Stimulated activated CD4-positive, alpha-beta T cell treated with anti-CD3 and anti-CD28 coated beads, Interleukin-1b, Interleukin-23, amount 100 ng/mL, for 48 hours (primary cell): ENCODE measurements around the gene PCYOX1L.

Experiments used
- DNase-seq: peaks from one replicate; pipeline ENCODE4 v3.0.0-alpha.2; 2020

The PCYOX1L gene

GRCh38 chr5:149340920-149341319 is 16.9 kb upstream of the PCYOX1L start:
- no peak for DNase-seq

- DNase-seq, result no peak
Measured at GRCh38 chr5:149341876-149342275, 16.0 kb upstream of the PCYOX1L start.

- DNase-seq, result no peak
Measured at GRCh38 chr5:149344151-149344550, 13.7 kb upstream of the PCYOX1L start.

- DNase-seq, result peak; percentile 97
Measured at GRCh38 chr5:149345147-149345891, 12.5 kb upstream of the PCYOX1L start, which contains the start of gene GRPEL2. TSS of gene GRPEL2 (plus strand) at chr5:149345499. CDS start at chr5:149345540, 41 bp downstream.

- DNase-seq, result peak; percentile 10
Measured at GRCh38 chr5:149345892-149346222, 12.0 kb upstream of the PCYOX1L start.

GRCh38 chr5:149348518-149348917 is 9.3 kb upstream of the PCYOX1L start:
- no peak for DNase-seq

GRCh38 chr5:149349382-149349781 is 8.5 kb upstream of the PCYOX1L start:
- no peak for DNase-seq

GRCh38 chr5:149352169-149352568 is 5.7 kb upstream of the PCYOX1L start:
- no peak for DNase-seq

GRCh38 chr5:149353911-149354310 is 3.9 kb upstream of the PCYOX1L start:
- no peak for DNase-seq

- DNase-seq, result peak; percentile 67
Measured at GRCh38 chr5:149355688-149356087, 2.2 kb upstream of the PCYOX1L start.

- peak; percentile 47 for DNase-seq
Measured at GRCh38 chr5:149356391-149356790, 1.5 kb upstream of the PCYOX1L start.

- DNase-seq, result peak; percentile 14
Measured at GRCh38 chr5:149358294-149358651, 427 bp downstream of the PCYOX1L start.

- no peak for DNase-seq
Measured at GRCh38 chr5:149358868-149359495, 1.1 kb downstream of the PCYOX1L start.

GRCh38 chr5:149360272-149360671 is 2.4 kb downstream of the PCYOX1L start:
- DNase-seq, result no peak

GRCh38 chr5:149362541-149362940 is 4.7 kb downstream of the PCYOX1L start:
- no peak for DNase-seq

- no peak for DNase-seq
Measured at GRCh38 chr5:149363358-149363757, 5.5 kb downstream of the PCYOX1L start.

- no peak for DNase-seq
Measured at GRCh38 chr5:149363936-149364335, 6.1 kb downstream of the PCYOX1L start.

- DNase-seq, result no peak
Measured at GRCh38 chr5:149364719-149365118, 6.9 kb downstream of the PCYOX1L start.

- peak; percentile 22 for DNase-seq
Measured at GRCh38 chr5:149365418-149365817, 7.6 kb downstream of the PCYOX1L start.

- DNase-seq, result no peak
Measured at GRCh38 chr5:149366169-149366729, 8.4 kb downstream of the PCYOX1L start.

GRCh38 chr5:149367249-149367971 is 9.6 kb downstream of the PCYOX1L start:
- DNase-seq, result peak; percentile 53

- DNase-seq, result no peak
Measured at GRCh38 chr5:149367972-149368645, 10.3 kb downstream of the PCYOX1L start.

- no peak for DNase-seq
Measured at GRCh38 chr5:149370878-149371277, 13.0 kb downstream of the PCYOX1L start.
